ENCODE results near the gene BICC1. TPM values are rescaled to one million over a fixed set of nuclear protein-coding genes. Genes with fewer than 3 reads are reported as not detected.
"Not testable (repeated sequence)": the region's sequence is repeated elsewhere in the genome, so short reads cannot be mapped to it uniquely, and the experiment has no call there.

The BICC1 gene
- total RNA-seq, 1 donor from 2014 or later, result 2.4 TPM

DNA sequence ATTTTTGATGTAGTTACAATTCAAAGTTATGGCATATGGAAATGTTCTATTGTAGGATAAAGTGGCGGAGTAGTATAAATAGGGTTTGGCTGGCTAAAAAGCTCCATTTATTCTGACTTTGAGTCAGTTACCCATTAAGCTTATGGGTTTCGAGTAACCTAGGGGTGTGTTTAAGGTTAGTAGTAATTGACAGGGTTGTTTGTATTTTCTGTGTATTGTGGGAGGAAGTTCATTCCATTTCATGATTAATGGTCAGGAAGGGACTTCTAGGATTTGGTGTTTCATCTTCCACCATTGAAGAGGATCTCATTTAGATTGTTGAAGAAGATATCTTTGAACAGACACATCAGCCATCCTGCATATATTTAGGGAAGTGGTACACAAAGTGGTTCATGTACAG is 75.0 kb downstream of the BICC1 start:
- peaks cover 5% of the 10 kb centered on the region for H3K9me3 Mint-ChIP-seq
- no peak overlapping the region for H3K4me3 Mint-ChIP-seq
- H3K27me3 Mint-ChIP-seq (ENCODE audit: low read depth), result no peaks in the 10 kb centered on the region
- H3K36me3 Mint-ChIP-seq (ENCODE audit: low read depth), result no peaks in the 10 kb centered on the region
- no peaks in the 10 kb centered on the region for H3K4me1 Mint-ChIP-seq
- TF ChIP-seq CTCF (conservative IDR thresholded peaks at IDR 0.05), result no peak
- DNase-seq (ENCODE audit: low read depth, low spot score), result no peak
- no peak overlapping the region for H3K27ac Mint-ChIP-seq (ENCODE audit: unreplicated experiment)

- TF ChIP-seq CTCF (conservative IDR thresholded peaks at IDR 0.05), result peak; percentile 35
- Mint-ChIP-seq H3K4me3 (no peak overlapping the region), H3K27me3 (ENCODE audit: low read depth) (no peaks in the 10 kb centered on the region), H3K9me3 (peaks cover 2% of the 10 kb centered on the region), H3K36me3 (ENCODE audit: low read depth) (no peaks in the 10 kb centered on the region), H3K27ac (ENCODE audit: unreplicated experiment) (no peak overlapping the region), H3K4me1 (no peaks in the 10 kb centered on the region)
- DNase-seq (ENCODE audit: low read depth, low spot score), result peak; percentile 14
Measured at GRCh38 chr10:58588673-58589265, 76.1 kb downstream of the BICC1 start.

DNA sequence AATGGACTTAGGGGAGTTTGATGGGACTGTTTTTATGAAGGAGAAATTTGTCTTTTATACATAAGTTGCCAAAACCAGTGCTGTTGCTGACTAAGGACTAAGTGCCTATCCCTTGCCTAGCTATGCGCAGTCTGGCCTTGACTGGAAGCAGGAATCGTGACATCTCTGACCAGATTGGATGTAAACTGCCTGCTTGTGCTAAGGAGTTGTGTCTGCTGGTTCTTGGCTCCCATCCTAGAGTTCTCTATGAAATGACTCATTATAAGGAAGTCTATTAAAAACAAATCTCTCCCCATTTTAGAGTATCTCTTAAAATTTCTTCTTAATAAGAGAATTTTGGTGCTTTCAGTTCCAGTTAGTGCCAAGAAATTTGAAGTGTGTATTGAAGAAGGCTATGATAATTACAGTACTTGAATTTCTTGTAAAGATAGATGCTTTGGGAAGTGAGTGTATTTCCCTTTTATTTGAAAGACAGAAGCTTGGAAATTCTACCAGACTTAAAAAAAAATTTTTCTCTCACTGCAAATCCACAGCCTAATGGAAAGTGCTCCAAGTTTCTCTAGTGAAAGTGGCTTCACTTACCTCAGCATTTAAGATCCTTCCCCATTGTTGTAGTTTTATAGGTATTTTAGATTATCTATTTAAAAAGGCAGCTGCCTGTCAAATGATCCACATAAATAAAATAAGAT is 77.6 kb downstream of the BICC1 start:
- Mint-ChIP-seq H3K27ac (ENCODE audit: unreplicated experiment) (no peak overlapping the region), H3K9me3 (peaks cover 2% of the 10 kb centered on the region), H3K36me3 (ENCODE audit: low read depth) (peaks cover 5% of the 10 kb centered on the region), H3K4me1 (no peaks in the 10 kb centered on the region), H3K27me3 (ENCODE audit: low read depth) (no peaks in the 10 kb centered on the region), H3K4me3 (no peak overlapping the region)
- no peak for DNase-seq (ENCODE audit: low read depth, low spot score)
- TF ChIP-seq CTCF (conservative IDR thresholded peaks at IDR 0.05), result no peak

DNA sequence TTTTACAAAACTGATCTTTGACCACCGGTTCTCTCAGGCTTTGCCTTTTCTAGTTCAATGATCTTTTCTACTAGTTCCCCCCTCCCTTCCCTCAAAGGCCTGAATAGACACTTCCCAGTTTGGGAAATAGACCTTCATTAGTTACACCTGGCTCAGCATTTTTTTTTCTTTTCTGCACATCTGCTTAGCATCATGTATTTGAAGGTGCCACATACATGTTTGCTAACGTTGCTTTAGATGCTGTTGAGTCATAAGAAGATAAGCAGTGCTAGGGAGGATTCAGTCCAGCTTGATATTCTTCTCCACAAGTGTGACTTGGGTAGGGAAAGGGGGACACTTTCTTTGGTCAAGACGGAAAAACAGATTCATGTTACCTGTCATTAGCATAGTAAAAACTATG is 78.3 kb downstream of the BICC1 start:
- Mint-ChIP-seq H3K36me3 (ENCODE audit: low read depth) (peaks cover 5% of the 10 kb centered on the region), H3K4me1 (no peaks in the 10 kb centered on the region), H3K27me3 (ENCODE audit: low read depth) (no peaks in the 10 kb centered on the region), H3K4me3 (no peak overlapping the region), H3K9me3 (peaks cover 5% of the 10 kb centered on the region), H3K27ac (ENCODE audit: unreplicated experiment) (no peak overlapping the region)
- no peak for TF ChIP-seq CTCF (conservative IDR thresholded peaks at IDR 0.05)
- no peak for DNase-seq (ENCODE audit: low read depth, low spot score)

DNA sequence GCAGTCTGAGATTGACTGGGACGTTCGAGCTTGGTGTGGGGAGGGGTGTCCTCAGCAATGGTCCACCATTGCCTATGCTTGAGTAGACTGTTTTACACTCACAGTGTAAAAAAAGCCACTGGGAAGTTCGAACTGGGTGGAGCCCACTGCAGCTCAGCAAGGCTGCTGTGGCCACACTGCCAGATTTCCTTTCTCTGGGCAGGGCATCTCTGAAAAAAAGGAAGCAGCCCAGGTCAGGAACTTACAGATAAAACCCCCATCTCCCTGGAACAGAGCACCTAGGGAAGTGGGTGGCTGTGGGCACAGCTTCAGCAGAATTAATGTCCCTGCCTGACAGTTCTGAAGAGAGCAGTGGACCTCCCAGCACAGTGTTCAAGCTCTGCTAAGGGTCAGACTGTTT is 80.3 kb downstream of the BICC1 start:
- no peak for DNase-seq (ENCODE audit: low read depth, low spot score)
- Mint-ChIP-seq H3K9me3 (peaks cover 16% of the 10 kb centered on the region), H3K4me3 (no peak overlapping the region), H3K27ac (ENCODE audit: unreplicated experiment) (no peak overlapping the region), H3K4me1 (no peaks in the 10 kb centered on the region), H3K27me3 (ENCODE audit: low read depth) (no peaks in the 10 kb centered on the region), H3K36me3 (ENCODE audit: low read depth) (peaks cover 8% of the 10 kb centered on the region)
- no peak for TF ChIP-seq CTCF (conservative IDR thresholded peaks at IDR 0.05)

GRCh38 chr10:58597211-58597610 is 84.5 kb downstream of the BICC1 start:
- H3K27ac Mint-ChIP-seq (ENCODE audit: unreplicated experiment); DNase-seq (ENCODE audit: low read depth, low spot score); H3K4me1 Mint-ChIP-seq; H3K27me3 Mint-ChIP-seq (ENCODE audit: low read depth); H3K4me3 Mint-ChIP-seq; H3K36me3 Mint-ChIP-seq (ENCODE audit: low read depth): not testable (repeated sequence)
- peaks cover 14% of the 10 kb centered on the region for H3K9me3 Mint-ChIP-seq

Measured in neural crest cell (in vitro differentiated cells).